Daoy (cell line): ENCODE results near the gene NEDD8. TPM values are rescaled to one million over a fixed set of nuclear protein-coding genes. Genes with fewer than 3 reads are reported as not detected.

ENCODE experiments used
- DNase-seq: peaks from one replicate; pipeline ENCODE4 v3.0.0-alpha.2; 2015; ENCODE audit warnings: low read depth
- total RNA-seq: library from RNA; depleted of rRNA; stranded (reverse); fragments of >200 nt; shearing (Covaris generic); gene quantifications from 2 replicates; pipeline ENCODE4 v1.2.3, GENCODE V29; 2014

The NEDD8 gene
- total RNA-seq, 1 experiment from 2014 or later, result 308 TPM

- DNase-seq, result no peak
These were observed 31.7 kb upstream of the NEDD8 start for GRCh38 chr14:24263848-24264247.

DNA sequence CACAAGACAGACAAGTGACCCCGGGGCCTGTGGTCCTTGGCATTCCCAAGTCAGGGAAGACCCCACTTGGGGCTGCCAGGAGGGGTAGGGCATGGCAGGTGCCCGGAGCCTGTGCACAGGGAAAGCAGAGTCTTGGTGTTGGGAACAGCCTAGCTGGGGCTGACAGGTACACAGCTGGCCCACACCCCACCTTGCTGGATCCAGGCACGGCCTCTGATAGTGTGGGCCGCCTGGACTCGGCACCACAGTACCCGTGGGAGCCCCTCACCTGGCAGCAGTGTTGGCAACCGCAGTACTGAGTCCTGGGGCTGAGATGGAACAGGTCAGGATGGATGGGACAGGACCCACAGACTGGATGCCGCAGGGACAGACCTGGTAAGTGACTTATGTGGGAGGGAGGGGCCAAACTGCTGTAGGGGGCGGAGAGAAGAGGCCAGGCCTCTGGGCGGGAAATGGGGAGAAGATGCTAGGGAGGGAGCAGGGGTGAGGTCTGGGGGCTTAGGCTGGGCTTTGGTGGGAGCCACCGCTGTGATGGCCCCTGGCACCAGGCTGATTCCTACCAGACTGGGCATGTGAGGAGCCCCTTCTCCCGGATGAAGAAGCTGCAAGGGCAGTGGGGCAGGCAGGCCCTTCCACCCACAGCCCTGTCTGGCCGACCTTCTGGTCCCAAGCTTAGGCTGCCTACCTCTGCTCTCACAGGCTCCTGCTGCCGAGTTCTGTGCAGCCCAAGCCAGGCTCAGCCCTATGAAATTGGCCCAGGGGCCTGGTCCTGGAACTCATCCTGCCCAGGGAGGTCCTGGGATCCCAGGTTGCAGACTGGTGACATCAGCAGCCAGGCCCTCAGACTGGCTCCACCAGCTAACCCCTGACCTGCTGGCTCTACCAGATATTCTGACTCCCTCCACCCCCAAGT, 30.9 kb upstream of the NEDD8 start, which contains the start of gene TGM1:
Gene TGM1, minus strand, starts transcription at position 357 of the 913 bp plus-strand sequence. CDS start 825 bp downstream, outside the sequence.
- no peak for DNase-seq

GRCh38 chr14:24261969-24262327, 29.8 kb upstream of the NEDD8 start:
- no peak for DNase-seq

DNA sequence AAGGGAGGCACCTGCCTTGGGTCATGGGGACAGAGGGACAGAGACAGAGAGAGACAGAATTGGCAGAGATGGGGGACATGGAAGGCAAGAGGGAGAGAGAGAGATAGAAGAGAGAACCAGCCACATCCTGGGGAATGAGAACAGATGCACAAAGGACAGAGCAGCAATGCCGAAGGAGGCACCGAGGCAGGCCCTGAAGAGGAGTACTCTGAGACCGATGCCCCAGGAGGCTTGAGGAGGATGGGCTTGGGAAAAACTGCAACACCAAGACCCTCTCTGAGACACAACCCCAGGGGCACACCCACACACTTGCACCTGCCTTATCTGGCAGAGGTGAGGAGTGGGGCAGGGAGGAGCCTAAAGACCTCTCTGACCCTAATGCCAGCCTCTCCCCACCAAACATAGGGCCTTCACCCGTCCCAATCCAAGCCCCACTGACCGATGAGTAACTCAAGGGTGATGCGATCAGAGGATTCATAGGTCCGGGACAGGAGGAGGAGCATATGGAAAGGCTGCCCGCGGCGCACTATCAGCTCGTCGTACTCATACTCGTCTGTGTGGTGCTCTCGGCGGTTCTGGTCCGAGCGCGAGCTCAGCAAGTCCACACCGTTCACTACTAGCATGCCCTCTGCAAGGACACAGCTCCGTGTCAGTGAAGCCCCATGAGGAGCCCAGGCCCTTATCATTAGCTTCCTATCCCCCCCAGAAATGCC, 29.2 kb upstream of the NEDD8 start:
- DNase-seq, result no peak

DNA sequence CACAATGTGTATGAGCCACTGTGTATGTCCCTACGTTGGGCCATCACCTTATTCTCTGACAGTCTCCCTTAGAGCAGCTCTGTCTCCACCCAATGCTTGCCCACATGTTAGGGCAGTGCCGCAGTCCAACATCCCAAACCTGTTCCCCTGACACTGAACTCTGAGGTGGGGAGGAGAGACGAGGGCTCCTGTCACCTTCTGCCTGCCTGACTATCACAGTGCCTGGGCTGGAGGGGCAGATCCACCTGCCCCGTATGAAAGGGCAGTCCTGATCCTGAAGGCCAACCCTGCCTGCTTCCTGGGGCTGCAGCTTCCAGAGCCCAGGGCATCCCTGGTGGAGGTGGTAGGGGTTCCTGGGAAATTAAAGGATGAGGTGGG, 28.6 kb upstream of the NEDD8 start:
- DNase-seq, result no peak

DNA sequence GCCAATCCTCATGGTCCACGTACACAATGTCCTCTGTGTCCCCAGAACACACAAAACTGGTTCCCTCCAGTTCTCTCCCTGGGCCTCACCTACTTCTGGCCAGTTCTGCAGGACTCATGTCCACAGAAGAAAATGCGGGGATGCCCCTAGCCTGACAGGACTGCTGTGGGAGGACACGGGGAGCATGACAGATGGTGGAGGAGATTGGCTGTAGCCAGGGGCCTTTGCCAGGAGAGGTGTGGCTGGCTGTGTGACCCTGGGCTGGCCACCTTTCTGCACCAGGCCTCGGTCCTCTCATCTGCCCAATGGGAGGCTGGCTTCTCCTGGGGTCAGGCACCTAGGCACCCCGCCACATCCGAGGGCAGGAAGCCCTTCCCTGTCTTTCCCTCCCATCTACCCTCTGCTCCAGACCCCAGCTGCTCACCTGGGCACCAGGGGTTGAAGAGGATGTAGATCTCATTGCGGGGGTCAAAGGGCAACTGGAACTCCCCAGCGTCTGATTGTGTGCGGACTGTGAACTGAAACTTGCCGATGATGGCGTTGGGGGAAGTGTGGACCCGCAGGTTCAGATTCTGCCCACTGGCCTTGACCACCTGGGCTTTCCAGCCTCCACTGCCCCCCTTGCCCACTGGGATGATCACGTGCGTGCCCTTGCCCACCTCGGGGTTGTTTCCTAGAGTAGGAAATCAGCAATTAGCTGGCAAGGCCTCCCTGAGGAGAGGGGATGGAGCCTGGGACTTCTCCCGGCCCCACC, 28.0 kb upstream of the NEDD8 start:
- DNase-seq, result no peak

DNA sequence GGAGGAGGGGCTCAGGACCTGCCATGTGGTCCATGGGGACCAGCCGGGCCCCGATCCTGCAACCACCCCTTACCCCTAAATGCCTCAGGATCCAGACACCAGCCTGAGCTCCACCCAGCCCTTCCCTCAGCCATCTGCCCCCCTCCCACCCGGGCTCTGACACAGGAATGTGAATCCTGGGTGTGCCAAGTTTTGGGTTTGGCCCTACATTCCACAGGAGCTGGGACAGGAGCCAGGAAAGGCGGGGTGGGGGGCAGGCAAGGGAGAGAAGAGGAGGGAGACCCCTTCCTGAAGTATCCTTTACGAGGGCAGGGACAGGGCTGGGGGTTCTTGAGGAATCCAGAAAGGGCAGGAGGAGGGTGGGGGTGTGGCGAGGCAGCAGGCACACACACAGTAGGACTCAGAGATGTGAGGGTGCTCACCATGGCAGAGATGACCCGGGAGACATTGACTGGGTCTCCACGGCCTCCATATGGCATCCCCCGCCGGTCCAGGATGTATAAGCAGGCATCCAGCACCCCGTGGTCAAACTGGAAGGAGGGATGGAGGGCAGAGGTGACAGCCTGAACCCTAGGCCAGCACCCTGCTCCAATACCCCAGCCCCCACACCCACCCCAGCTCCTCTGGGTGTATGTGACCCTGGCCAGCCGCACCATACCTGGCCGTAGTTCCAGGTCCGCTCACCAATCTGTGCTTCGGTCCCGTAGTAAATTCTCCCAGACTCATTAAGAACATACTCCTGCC, 27.3 kb upstream of the NEDD8 start:
- DNase-seq, result peak; percentile 35

DNA sequence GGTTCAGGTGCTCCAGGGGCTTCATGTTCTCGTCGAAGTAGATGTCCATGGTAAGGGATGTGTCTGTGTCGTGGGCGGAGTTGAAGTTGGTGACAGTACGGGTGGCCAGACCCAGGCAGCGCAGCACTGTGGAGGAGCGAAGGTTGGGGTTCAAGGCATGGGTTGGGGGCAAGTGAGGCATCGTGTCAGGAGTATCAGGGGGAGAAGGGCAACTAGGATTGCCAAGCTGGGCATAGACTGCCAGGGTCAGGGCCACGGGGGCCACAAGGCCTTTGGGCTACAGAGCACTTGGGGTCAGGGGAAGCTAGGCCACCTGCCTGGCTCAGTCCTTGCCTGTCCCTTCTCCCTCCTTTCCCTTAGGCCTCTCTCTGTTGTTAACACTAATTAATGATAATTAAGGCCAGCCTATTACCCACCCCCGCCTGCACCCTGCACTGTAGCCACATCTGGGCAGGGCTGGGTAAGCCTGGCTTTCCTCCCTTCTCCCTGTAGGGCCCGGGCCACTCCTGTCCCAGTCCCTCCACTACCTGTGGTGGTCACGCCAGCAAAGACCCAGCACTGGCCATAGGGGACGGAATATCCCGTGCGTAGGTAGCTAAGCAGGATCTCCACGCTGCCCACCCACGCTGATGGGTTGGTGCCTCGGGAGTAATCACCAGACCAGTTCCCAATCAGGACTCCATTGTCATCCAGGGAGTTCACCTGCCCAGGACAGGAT, 26.5 kb upstream of the NEDD8 start:
- DNase-seq, result no peak

GRCh38 chr14:24258119-24258518, 26.0 kb upstream of the NEDD8 start:
- no peak for DNase-seq

- no peak for DNase-seq
These were observed 24.8 kb upstream of the NEDD8 start for GRCh38 chr14:24256960-24257359.

DNA sequence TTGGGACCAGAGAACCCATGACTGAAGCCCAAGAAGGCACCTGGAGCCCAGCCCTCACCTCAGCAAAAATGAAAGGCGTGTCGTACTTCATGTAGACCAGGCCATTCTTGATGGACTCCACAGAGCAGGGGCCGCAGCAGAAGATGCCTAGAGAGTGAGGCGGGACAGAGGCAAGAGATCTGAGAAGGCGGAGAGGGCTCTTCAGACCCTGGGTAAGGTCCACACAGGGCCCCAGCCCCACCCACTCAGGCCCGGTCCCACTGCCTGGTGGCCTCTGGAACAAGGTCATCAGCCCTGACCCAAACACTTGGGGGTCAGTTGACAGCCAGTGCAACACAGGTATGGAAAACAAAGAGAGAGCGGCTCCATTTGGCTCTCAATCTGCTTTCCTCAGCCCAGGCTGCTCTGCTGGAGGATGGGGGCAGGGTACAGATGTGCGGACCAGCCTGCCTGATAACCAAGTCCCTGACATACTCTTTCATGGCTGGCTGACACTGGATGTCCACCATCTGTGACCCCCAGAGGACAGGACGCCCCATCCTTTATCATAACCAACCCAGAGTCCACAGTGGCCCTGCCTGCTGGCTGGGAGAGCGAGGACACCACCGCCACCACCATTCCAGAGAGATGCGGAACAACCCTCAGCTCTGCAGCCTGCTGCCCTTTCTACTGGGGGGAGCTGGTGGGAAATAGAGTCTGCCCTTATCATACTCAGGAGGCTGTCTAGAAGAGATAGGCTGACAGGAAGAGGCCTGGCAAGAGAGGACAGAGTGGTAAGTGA, 24.0 kb upstream of the NEDD8 start:
- no peak for DNase-seq

GRCh38 chr14:24255438-24255837, 23.3 kb upstream of the NEDD8 start:
- DNase-seq, result no peak

DNA sequence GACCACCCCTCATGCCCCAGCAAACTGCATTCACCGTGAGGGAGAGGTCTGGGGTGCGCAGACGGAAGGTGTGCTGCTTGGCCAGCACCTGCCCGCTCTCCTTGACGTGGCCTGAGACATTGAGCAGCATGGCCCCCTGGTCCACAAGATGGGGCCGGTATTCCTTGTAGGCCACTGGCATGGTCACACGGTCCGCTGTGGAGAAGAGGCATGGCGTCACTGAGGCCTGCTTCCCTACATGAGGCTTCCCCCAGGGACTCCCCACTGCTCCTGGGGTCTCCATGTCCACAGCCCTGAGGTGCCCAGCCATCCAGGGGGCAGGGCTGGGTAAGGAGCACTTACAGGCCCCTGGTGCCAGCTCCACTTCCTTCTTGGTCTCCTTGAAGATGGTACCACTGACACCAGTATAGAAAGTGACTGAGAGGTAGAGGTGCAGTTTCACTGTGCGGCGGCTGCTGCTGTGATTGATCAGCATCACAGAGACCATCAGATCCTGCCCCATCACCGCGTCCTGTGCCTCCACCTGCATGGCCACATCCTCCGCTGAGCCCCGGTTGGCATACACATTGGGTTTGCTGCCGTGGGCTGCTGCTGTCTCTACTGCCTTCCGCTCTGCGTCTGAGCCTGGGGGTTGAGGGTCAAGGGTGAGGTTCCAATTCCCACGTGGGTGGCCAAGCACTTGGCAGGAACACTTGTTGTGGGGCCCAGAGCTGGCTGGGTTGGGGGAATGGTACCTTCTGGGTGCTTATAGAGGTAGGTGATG, 22.6 kb upstream of the NEDD8 start:
- no peak for DNase-seq

DNA sequence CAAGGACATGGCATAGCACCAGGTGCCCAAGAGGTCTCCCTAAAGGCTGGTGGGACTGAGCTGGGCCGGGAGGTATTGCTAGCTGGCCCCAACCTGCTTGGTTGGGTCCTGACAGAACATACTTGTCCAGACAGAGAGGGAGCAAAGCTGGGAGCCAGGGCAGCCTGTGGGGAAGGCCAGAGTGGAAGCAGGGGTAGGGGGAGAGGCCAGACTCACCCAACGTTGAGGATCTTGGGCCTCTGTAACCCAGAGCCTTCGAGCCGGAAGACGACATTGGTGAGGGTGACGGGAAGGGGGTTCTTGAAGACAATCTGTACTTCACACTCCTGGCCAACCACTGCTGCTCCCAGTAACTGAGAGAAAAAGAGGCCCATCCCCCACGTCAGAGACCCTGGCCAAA, 21.8 kb upstream of the NEDD8 start:
- no peak for DNase-seq

DNA sequence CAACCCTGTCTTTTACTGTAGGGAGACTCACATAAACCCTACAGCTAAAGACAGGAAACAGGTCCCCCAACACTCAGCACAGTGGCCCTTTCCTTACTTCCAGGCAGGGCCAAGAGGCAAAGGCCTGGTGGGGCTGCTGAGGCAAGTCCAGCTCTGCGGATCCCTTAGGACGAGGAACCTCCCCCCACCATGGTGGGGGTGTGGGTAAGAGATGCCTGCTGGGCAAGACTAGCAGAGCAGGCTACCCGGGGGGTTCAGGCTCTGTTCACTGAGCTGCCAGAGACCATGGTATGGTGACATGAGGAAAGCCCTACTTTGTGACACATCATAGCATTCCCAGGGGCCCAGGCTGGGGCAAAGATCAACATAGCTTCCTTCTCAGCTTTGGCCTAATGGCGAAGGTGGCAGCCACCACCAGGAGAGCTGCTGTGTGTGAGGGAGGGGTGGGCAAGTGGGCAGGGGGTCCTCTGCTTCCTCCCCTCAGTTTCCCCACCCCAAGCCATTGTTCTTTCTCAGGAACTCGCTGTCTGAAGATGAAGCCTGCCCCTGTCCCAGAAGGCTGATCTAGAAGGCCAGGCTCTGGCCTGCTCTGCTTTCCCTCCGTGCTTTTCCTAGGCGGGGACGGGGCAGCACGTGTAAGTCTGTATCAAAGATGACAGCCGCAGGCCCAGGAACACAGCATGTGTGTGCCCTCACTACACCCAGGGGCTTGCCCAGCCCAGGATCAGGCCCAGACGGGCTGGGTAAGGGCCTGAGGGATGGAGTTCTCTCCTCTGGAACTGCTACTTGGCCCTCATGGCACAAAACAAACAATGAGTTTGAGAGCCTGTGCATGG, 20.3 kb upstream of the NEDD8 start:
- DNase-seq, result no peak

DNA sequence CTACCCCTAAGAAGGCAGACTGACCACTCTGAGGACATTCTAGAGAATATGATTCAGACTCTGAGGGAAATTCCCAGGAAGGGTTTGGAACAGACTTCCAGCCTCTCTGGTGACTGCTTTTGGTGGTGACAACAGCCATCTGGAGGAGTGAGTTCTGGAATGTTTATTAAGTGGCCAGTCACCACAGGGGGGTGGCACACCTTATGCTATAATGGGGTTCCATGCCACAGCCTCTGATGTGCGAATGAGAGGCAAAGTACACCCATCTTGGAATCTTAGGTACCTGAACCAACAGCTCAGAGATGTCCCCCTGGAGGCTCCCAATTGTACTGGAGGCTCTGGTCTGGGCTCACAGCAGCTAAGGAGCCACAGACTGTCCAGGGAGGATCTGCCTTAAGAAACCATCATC, 19.7 kb upstream of the NEDD8 start:
- peak; percentile 72 for DNase-seq

DNA sequence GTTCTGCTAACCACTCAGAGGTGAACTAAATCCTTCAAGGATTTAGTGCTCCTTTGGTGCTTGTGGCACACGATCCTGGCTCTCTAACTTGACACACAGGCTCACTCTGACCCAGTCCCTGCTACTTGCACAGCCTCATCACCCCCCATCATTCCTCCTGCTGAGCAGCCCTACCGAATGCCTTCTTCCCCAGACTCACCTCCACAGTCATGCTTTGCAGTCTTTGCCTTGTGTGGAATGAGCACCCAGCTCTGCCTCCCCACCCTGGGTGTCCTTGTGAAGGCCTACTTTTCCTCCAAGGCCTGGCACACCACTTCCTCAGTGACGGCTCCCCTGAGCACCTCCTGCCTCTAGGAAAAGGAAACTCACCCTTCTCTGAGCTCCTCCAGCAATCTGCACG, 18.2 kb upstream of the NEDD8 start:
- no peak for DNase-seq

DNA sequence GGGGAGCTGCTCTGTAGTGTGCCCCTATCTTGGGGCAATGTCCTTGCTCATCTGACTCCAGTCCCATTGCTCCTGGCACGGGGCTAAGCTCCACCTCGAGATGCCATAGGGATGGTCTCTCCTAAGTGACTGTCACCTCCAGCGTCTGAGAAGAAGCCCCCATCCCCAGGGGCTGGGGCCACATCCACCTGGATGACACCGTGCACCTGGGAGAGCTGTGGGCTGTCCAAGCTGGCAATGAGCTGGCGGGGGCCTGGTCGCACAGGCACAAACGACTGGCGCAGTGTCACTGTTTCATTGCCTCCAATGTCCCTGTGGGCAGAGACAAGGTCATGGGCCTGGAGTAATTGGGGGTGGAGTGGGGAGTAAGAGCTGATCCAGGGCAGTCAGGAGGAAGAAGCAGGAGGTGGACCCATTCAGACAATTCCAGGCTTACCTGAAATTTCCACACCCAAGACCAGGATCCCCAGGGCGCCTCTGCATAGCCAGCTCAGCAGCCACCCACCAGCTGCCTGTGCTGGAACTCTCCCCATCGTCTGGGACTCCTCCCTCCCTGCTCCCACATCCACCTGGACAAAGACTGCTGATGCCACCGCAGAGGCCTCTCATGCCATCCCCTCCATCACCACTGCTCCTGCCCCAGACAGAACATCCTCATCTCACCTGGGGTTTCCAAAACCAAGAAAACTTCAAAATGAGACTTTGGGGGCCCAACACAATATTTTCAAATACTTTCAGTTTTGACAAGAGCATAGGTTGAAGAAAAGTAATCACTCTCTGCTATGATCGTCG, 17.3 kb upstream of the NEDD8 start:
- DNase-seq, result no peak
